SIG-M5 (cell line): ENCODE data around the gene TXNDC5.

Experiments
- DNase-seq: peaks from one replicate; lab custom pipeline; 2025; lab: John Stamatoyannopoulos, UW

The TXNDC5 gene

GRCh38 chr6:7851780-7852179, 58.8 kb downstream of the TXNDC5 start:
- no peak for DNase-seq

- no peak for DNase-seq
These were observed 62.4 kb downstream of the TXNDC5 start for GRCh38 chr6:7848229-7848628.

- DNase-seq = no peak
These were observed 63.4 kb downstream of the TXNDC5 start for GRCh38 chr6:7846966-7847818.

- no peak for DNase-seq
These were observed 68.7 kb downstream of the TXNDC5 start for GRCh38 chr6:7841781-7842468.

- DNase-seq = no peak
These were observed 74.1 kb downstream of the TXNDC5 start for GRCh38 chr6:7836371-7837026.

- DNase-seq = no peak
These were observed 76.9 kb downstream of the TXNDC5 start for GRCh38 chr6:7833751-7834070.

GRCh38 chr6:7832904-7833750, 77.5 kb downstream of the TXNDC5 start:
- no peak for DNase-seq
